A549 (cell line): ENCODE results near the gene KRT36. TPM values are rescaled to one million over a fixed set of nuclear protein-coding genes. Genes with fewer than 3 reads are reported as not detected.

Experiments
- ATAC-seq, 2 experiments: fragments of 200-7000 bp in 1 of 2; fragments of >200 bp in 1 of 2; cut with Nextera tagmentation in 1 of 2; cut with Tn5 transposase in 1 of 2; 3 replicates each; pipeline versions ENCODE4 v1.8.0 to v1.9.1; 2018 to 2020; ENCODE audit warnings: mild to moderate bottlenecking in 1 of 2, moderate library complexity in 1 of 2
- CTCF ChIA-PET: fragments of 300-600 bp; sonication (Branson Sonifier 250); formaldehyde crosslinking; extraction: SDS; loops from one replicate; lab custom pipeline; 2021; ENCODE audit warnings: antibody characterized with exemption, inconsistent platforms; lab: Yijun Ruan, JAX
- POLR2A ChIA-PET: fragments of 350-600 bp; formaldehyde crosslinking; extraction: SDS; loops from one replicate; lab custom pipeline; 2021; ENCODE audit warnings: antibody characterized with exemption, inconsistent platforms; lab: Yijun Ruan, JAX
- DNase-seq, 2 experiments: peaks; one replicate each; pipeline versions ENCODE4 v3.0.0 to v3.0.0-alpha.2; 2011 to 2016; ENCODE audit warnings: low read depth in 1 of 2, low spot score in 1 of 2
- FAIRE-seq: peaks from 2 replicates; lab custom pipeline; 2011; peaks lifted over from hg19 to GRCh38; lab: Jason Lieb, UNC
- H3K27ac ChIP-seq, 2 experiments: fragments of >200 bp; sonication (Bioruptor Twin); formaldehyde crosslinking; 3 replicates each; pipeline ENCODE4 v1.5.1; 2016 to 2017
- H3K4me1 ChIP-seq: fragments of >200 bp; sonication (Bioruptor Twin); formaldehyde crosslinking; 3 replicates; pipeline ENCODE4 v1.6.1; 2016
- H3K4me2 ChIP-seq: fragments of >200 bp; sonication (Bioruptor Twin); formaldehyde crosslinking; 3 replicates; pipeline ENCODE4 v1.6.1; 2016
- H3K4me3 ChIP-seq: fragments of >200 bp; sonication (Bioruptor Twin); formaldehyde crosslinking; 3 replicates; pipeline ENCODE4 v1.5.1; 2016
- H3K9me3 ChIP-seq: fragments of >200 bp; sonication (Bioruptor Twin); formaldehyde crosslinking; 3 replicates; pipeline ENCODE4 v1.6.1; 2016
- ATOH8 ChIP-seq: fragments of 250-450 bp; sonication (Bioruptor Pico); IDR thresholded peaks from 2 replicates; pipeline ENCODE4 v1.5.0; 2020; ENCODE audit warnings: low read depth, mild to moderate bottlenecking, moderate library complexity
- EHMT2 ChIP-seq: fragments of 200-600 bp; sonication (generic); IDR thresholded peaks from 2 replicates; pipeline ENCODE4 v1.6.1; 2016; ENCODE audit warnings: antibody characterized with exemption, low read depth, mild to moderate bottlenecking, moderate library complexity
- FOSL2 ChIP-seq, 2 experiments: fragments of 450-650 bp in 1 of 2; fragments of >200 bp in 1 of 2; sonication (Bioruptor Twin) in 1 of 2; formaldehyde crosslinking; IDR thresholded peaks; 2 replicates each; pipeline versions ENCODE4 v1.5.0 to v1.6.1; 2016 to 2020; ENCODE audit warnings: mild to moderate bottlenecking in 1 of 2, moderate library complexity in 1 of 2
- FOXS1 ChIP-seq: fragments of 250-450 bp; sonication (Bioruptor Pico); IDR thresholded peaks from 2 replicates; pipeline ENCODE4 v1.5.0; 2020; ENCODE audit warnings: mild to moderate bottlenecking, moderate library complexity
- JUN ChIP-seq, 2 experiments: fragments of >200 bp; sonication (Bioruptor Twin); formaldehyde crosslinking; IDR thresholded peaks; 2 replicates in 1 of 2; 3 replicates in 1 of 2; pipeline ENCODE4 v1.6.1; 2016 to 2017
- JUNB ChIP-seq: fragments of >200 bp; sonication (Bioruptor Twin); formaldehyde crosslinking; IDR thresholded peaks from 2 replicates; pipeline ENCODE4 v1.6.1; 2016
- MAX ChIP-seq: IDR thresholded peaks from 2 replicates; pipeline ENCODE4 v1.6.1; 2012
- PBX3 ChIP-seq: IDR thresholded peaks from 2 replicates; pipeline ENCODE4 v1.6.1; 2012
- RARB ChIP-seq: fragments of 250-450 bp; sonication (Bioruptor Pico); IDR thresholded peaks from 2 replicates; pipeline ENCODE4 v1.8.0; 2021; ENCODE audit warnings: mild to moderate bottlenecking, moderate library complexity
- SREBF2 ChIP-seq: fragments of 450-650 bp; IDR thresholded peaks from 2 replicates; pipeline ENCODE4 v1.6.1; 2014; ENCODE audit warnings: mild to moderate bottlenecking, moderate library complexity
- ZFP36 ChIP-seq: fragments of 450-650 bp; IDR thresholded peaks from 2 replicates; pipeline ENCODE4 v1.6.1; 2014; ENCODE audit warnings: borderline replicate concordance; ENCODE audit not compliant: partially characterized antibody
- ZSCAN20 ChIP-seq: fragments of 250-450 bp; sonication (Bioruptor Pico); IDR thresholded peaks from 2 replicates; pipeline ENCODE4 v1.8.0; 2022; ENCODE audit warnings: mild to moderate bottlenecking, moderate library complexity
- WGBS: methylation state at CpG from one replicate; pipeline ENCODE4 v1.1.6; 2017; ENCODE audit errors: missing lambda C conversion rate; 5-methylcytosine and 5-hydroxymethylcytosine counted together
- polyA plus RNA-seq, 4 experiments: library from polyadenylated mRNA; depleted of rRNA in 3 of 4; stranded (reverse); fragments of >200 nt; fragmentation: RNase III in 1 of 4; extraction: RNeasy Plus Mini Kit Qiagen cat#74134 plus additional on column Dnase treatment in 1 of 4; gene quantifications; 2 replicates in 3 of 4; 3 replicates in 1 of 4; pipeline ENCODE4 v1.2.3, GENCODE V29; 2011 to 2017
- TF ChIP-seq, protein P1 (sequence below): fragments of 450-650 bp; IDR thresholded peaks from 2 replicates; pipeline ENCODE4 v1.6.1; 2014; ENCODE audit warnings: antibody characterized with exemption

KRT36 gene
- polyA plus RNA-seq, 2 of the 4 experiments (the other 2 are of a cell fraction) = not detected

DNA sequence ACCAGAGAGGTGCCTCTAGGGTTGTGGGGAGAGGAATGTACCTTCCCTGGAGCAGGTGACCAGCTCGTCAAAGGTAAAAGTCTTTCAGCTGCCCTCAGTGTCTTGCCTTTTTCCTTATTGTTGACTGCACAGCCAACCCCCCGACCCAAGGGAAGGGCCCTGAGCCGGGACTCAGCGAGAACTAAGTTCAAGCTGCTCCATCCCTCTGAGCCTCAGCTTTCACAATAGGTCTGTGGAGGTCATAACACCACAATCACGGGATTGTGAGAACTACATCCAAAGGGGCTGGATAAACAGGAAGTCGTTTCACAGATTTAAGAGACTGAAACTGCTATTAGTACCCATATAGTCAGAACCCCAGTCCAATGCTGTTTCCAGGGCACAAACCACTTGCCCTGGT is 2.6 kb upstream of the KRT36 start:
- Histone ChIP-seq H3K4me3 (no peak overlapping the region), H3K4me1 (peaks cover 15% of the 10 kb centered on the region), H3K27ac (no peak overlapping the region), H3K9me3 (no peaks in the 10 kb centered on the region), H3K4me2 (no peak overlapping the region)
- CTCF ChIA-PET = interaction anchor here (0.6 to 13.1 kb wide), 14 partner anchors 12 to 635 kb away, joined by 3 to 119 read pairs (median 4); no protein-coding TSS in a partner anchor
- 77% methylated on average over 6 of the region's 6 CpGs for WGBS
- FAIRE-seq = no peak
- no peak for DNase-seq
- TF ChIP-seq JUN (IDR thresholded peaks at IDR 0.05) = no peak
- POLR2A ChIA-PET = no interaction called here
- no peak for ATAC-seq

- Histone ChIP-seq H3K9me3 (no peaks in the 10 kb centered on the region), H3K4me1 (peaks cover 7% of the 10 kb centered on the region; the same call in 2 of the 3 replicates), H3K4me3 (no peak overlapping the region), H3K4me2 (no peak overlapping the region), H3K27ac (no peak overlapping the region)
- ChIA-PET POLR2A (no interaction called here), CTCF (interaction anchor here (1.3 to 13.1 kb wide), 6 partner anchors 12 to 176 kb away, joined by 3 to 119 read pairs (median 8); no protein-coding TSS in a partner anchor)
- ATAC-seq (no peak), FAIRE-seq (no peak), DNase-seq (no peak)
- 76% methylated on average over 2 of the region's 2 CpGs for WGBS
- TF ChIP-seq FOSL2 (IDR thresholded peaks at IDR 0.05) = no peak
- TF ChIP-seq FOSL2 (CRISPR knock-in tag; IDR thresholded peaks at IDR 0.05) = no peak
- no peak for TF ChIP-seq FOXS1 (CRISPR knock-in tag)
- no peak for TF ChIP-seq SREBF2
- no peak for TF ChIP-seq EHMT2
- TF ChIP-seq, protein P1, sequence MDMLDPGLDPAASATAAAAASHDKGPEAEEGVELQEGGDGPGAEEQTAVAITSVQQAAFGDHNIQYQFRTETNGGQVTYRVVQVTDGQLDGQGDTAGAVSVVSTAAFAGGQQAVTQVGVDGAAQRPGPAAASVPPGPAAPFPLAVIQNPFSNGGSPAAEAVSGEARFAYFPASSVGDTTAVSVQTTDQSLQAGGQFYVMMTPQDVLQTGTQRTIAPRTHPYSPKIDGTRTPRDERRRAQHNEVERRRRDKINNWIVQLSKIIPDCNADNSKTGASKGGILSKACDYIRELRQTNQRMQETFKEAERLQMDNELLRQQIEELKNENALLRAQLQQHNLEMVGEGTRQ = no peak
- no peak for TF ChIP-seq ZFP36
Measured at GRCh38 chr17:41491476-41491875, 1.8 kb upstream of the KRT36 start.

DNA sequence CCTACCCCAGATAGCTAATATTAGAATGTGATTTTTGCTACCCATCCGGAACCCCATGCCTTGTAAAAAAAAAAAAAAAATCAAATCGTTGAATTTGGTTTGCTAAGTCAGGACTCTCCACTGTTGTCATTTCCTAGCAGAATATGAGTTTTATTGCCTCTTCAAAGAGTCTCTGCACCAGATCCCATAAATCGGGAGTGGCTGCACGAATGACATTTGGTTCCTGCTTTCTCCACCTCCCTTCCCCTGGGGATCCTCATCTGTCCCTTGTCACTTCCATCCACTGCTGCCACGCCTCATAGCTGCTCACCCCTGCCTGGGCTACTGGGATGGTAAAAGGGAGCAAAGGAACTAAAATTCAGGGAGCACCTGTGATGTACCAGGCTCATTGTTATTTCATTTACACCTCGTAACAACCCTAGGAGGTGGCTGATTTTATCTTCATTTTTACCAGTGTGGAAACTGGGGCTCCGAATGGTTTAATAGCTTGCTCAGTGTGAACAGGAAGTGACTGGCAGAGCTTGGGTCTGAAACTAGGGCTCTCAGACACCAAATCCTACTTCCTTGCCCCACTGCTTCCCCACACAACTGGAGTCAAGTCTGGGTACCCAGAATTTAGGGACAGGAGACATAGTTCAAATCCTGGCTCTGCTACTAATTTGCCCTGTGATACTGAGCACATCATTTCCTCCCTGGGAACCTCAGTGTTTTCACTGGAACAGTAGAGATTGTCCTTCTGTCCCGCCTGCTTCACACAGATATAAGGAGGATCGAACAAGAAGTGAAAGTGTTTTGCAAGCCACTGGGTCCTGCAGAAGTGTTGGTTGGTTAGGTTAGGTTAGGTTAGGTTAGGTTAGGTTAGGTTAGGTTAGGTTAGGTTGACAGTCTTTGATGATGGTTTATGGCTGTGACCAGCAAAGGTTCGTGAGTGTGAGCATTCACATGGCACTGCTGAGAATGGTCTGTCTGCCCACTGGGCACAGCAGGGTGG is 585 bp upstream of the KRT36 start:
- CTCF ChIA-PET = interaction anchor here (1.0 to 13.1 kb wide), 8 partner anchors 10 to 173 kb away, joined by 3 to 119 read pairs (median 5); partner anchors contain the start of genes KRT13 and KRT35

More for the DNA sequence above, 585 bp upstream of the KRT36 start:
- H3K4me1 ChIP-seq = 0 out of 3 replicates have a peak, but pooled peaks cover 6% of the 10 kb centered on the region
- H3K4me2 ChIP-seq = no peak overlapping the region
- WGBS = 77% methylated on average over 10 of the region's 10 CpGs
- POLR2A ChIA-PET = no interaction called here
- no peak overlapping the region for H3K4me3 ChIP-seq
- no peak overlapping the region for H3K27ac ChIP-seq
- H3K9me3 ChIP-seq = no peaks in the 10 kb centered on the region
- peak; percentile 73 for FAIRE-seq
- ATAC-seq = no peak
- TF ChIP-seq PBX3 (no peak), ATOH8 (CRISPR knock-in tag) (no peak), FOSL2 (IDR thresholded peaks at IDR 0.05) (no peak), FOSL2 (CRISPR knock-in tag; IDR thresholded peaks at IDR 0.05) (no peak), RARB (CRISPR knock-in tag) (no peak), ZSCAN20 (no peak), MAX (no peak), JUNB (no peak)
- DNase-seq = no peak
